B cell (primary cell): ENCODE data around the gene COL26A1. TPM values are rescaled to one million over a fixed set of nuclear protein-coding genes. Genes with fewer than 3 reads are reported as not detected.

Experiments used
- ATAC-seq: fragments of 200-7000 bp; cut with Tn5 transposase; one replicate; pipeline ENCODE4 v1.10.0; 2021; ENCODE audit warnings: low read depth, mild to moderate bottlenecking, moderate number of reproducible peaks, moderate library complexity
- CTCF ChIA-PET: fragments of 350-600 bp; sonication (Branson Sonifier 250); formaldehyde crosslinking; loops from one replicate; lab custom pipeline; 2021; ENCODE audit warnings: antibody characterized with exemption, inconsistent platforms; lab: Charles Lee
- POLR2A ChIA-PET: fragments of 350-600 bp; sonication (Branson Sonifier 250); formaldehyde crosslinking; loops from one replicate; lab custom pipeline; 2021; ENCODE audit warnings: antibody characterized with exemption; lab: Charles Lee
- DNase-seq: peaks from one replicate; pipeline ENCODE4 v3.0.0; 2013
- H2AFZ ChIP-seq: 2 replicates; pipeline ENCODE4 v1.6.1; 2012; ENCODE audit warnings: mild to moderate bottlenecking, low read depth, low read length; ENCODE audit not compliant: insufficient read depth, poor library complexity, severe bottlenecking
- H3K27ac ChIP-seq, 2 donors: 1 replicate in 1 of 2; 2 replicates in 1 of 2; pipeline ENCODE4 v1.5.1; 2012 to 2013; ENCODE audit warnings: low read length in 2 of 2, mild to moderate bottlenecking in 2 of 2, moderate library complexity in 1 of 2
- H3K27me3 ChIP-seq, 4 experiments: fragments of 200-600 bp in 1 of 4; sonication (generic) in 1 of 4; replicated peaks in 1 of 4; 1 replicate in 2 of 4; 2 replicates in 2 of 4; pipeline versions ENCODE4 v1.6.1 to v1.7.0; 2013 to 2016; ENCODE audit warnings: low read length in 3 of 4, mild to moderate bottlenecking in 2 of 4, mixed read lengths in 1 of 4, moderate library complexity in 1 of 4; ENCODE audit not compliant: insufficient read depth in 4 of 4, control insufficient read depth in 3 of 4; ENCODE audit errors: control extremely low read depth in 1 of 4
- H3K36me3 ChIP-seq, 2 experiments: replicated peaks in 1 of 2; 1 replicate in 1 of 2; 2 replicates in 1 of 2; pipeline versions ENCODE4 v1.6.1 to v1.7.1; 2013; ENCODE audit warnings: low read length in 1 of 2; ENCODE audit not compliant: insufficient read depth in 2 of 2, control insufficient read depth in 1 of 2; ENCODE audit errors: control extremely low read depth in 1 of 2, extremely low read depth in 1 of 2
- H3K4me1 ChIP-seq, 2 donors: fragments of 200-600 bp in 1 of 2; sonication (generic) in 1 of 2; 1 replicate in 1 of 2; 2 replicates in 1 of 2; pipeline versions ENCODE4 v1.5.1 to v1.6.1; 2013 to 2017; ENCODE audit warnings: low read length in 2 of 2; ENCODE audit not compliant: control insufficient read depth in 2 of 2, insufficient read depth in 2 of 2
- H3K4me2 ChIP-seq: replicated peaks from 2 replicates; pipeline ENCODE3; 2012; ENCODE audit warnings: mild to moderate bottlenecking, low read depth, low read length; ENCODE audit not compliant: poor library complexity, severe bottlenecking
- H3K4me3 ChIP-seq, 5 experiments: fragments of 200-600 bp in 1 of 5; sonication (generic) in 1 of 5; 1 replicate in 3 of 5; 2 replicates in 2 of 5; pipeline versions ENCODE4 v1.5.1 to v1.7.0; 2011 to 2016; ENCODE audit warnings: low read length in 4 of 5, mild to moderate bottlenecking in 4 of 5, low read depth in 2 of 5, control low read depth in 1 of 5, moderate library complexity in 1 of 5; ENCODE audit not compliant: insufficient read depth in 1 of 5; ENCODE audit errors: control extremely low read depth in 1 of 5, extremely low read depth in 1 of 5
- H3K79me2 ChIP-seq: fragments of 200-600 bp; sonication (generic); one replicate; pipeline ENCODE4 v1.6.0; 2016; ENCODE audit warnings: low read length; ENCODE audit not compliant: control insufficient read depth, insufficient read depth
- H3K9ac ChIP-seq: fragments of 200-600 bp; sonication (generic); 2 replicates; pipeline ENCODE4 v1.6.1; 2017; ENCODE audit warnings: mild to moderate bottlenecking, low read length, moderate library complexity
- H3K9me3 ChIP-seq, 3 donors: one replicate each; pipeline versions ENCODE4 v1.6.1 to v1.7.1; 2013; ENCODE audit warnings: low read length in 2 of 3; ENCODE audit not compliant: control insufficient read depth in 2 of 3, insufficient read depth in 1 of 3; ENCODE audit errors: control extremely low read depth in 1 of 3
- H4K20me1 ChIP-seq: 2 replicates; pipeline ENCODE4 v1.6.0; 2012; ENCODE audit warnings: mild to moderate bottlenecking, low read length; ENCODE audit not compliant: insufficient read depth, control insufficient read depth, poor library complexity, severe bottlenecking
- H3K27ac Mint-ChIP-seq: one replicate; pipeline ENCODE4 v1.8.0; 2021; ENCODE audit warnings: mixed read lengths
- H3K27me3 Mint-ChIP-seq: one replicate; pipeline ENCODE4 v1.8.0; 2021; ENCODE audit warnings: mixed read lengths
- H3K4me1 Mint-ChIP-seq: one replicate; pipeline ENCODE4 v1.8.0; 2021; ENCODE audit warnings: mixed read lengths
- H3K4me3 Mint-ChIP-seq: one replicate; pipeline ENCODE4 v1.8.0; 2021; ENCODE audit warnings: mixed read lengths
- H3K9me3 Mint-ChIP-seq: one replicate; pipeline ENCODE4 v1.8.0; 2022; ENCODE audit warnings: mixed read lengths; ENCODE audit not compliant: insufficient read depth
- CTCF ChIP-seq: fragments of 200-600 bp; IDR thresholded peaks from one replicate; pipeline ENCODE4 v1.8.0; 2022; ENCODE audit warnings: antibody characterized with exemption, mild to moderate bottlenecking
- EZH2 ChIP-seq: IDR thresholded peaks from 2 replicates; pipeline ENCODE4 v1.6.1; 2012; ENCODE audit warnings: borderline replicate concordance, low read depth, mild to moderate bottlenecking, moderate library complexity, low read length; ENCODE audit not compliant: insufficient read depth, poor library complexity, severe bottlenecking
- WGBS: methylation state at CpG from one replicate; pipeline ENCODE4 v1.1.5; 2013; ENCODE audit warnings: missing lambda C conversion rate; ENCODE audit not compliant: insufficient coverage; 5-methylcytosine and 5-hydroxymethylcytosine counted together
- intact Hi-C: fragments of 100-400 bp; cut with micrococcal nuclease; formaldehyde crosslinking; loops from one replicate; pipeline ENCODE4 v1.10.0; 2022
- polyA plus RNA-seq: library from polyadenylated mRNA; depleted of rRNA; stranded (reverse); fragments of >200 nt; gene quantifications from 2 replicates; pipeline ENCODE4 v1.2.3, GENCODE V29; 2012
- total RNA-seq, 2 donors: library from RNA; stranded (reverse); fragments of 120-200 nt in 1 of 2; gene quantifications; 1 replicate in 1 of 2; 2 replicates in 1 of 2; pipeline versions ENCODE4 v1.2.3 to v1.2.4, GENCODE V29; 2013 to 2022

The COL26A1 gene
- total and polyA plus RNA-seq, 2 donors (not counting 1 experiment from before 2014, with no cell fraction given), result not detected

GRCh38 chr7:101605611-101606497 is 243.2 kb downstream of the COL26A1 start:
- no peaks in the 10 kb centered on the region for H4K20me1 ChIP-seq
- no peak overlapping the region for H3K4me3 ChIP-seq
- no peaks in the 10 kb centered on the region for H3K9me3 Mint-ChIP-seq

More at GRCh38 chr7:101605611-101606497, 243.2 kb downstream of the COL26A1 start:
- TF ChIP-seq CTCF (no peak), EZH2 (no peak)
- Histone ChIP-seq H3K79me2 (no peaks in the 10 kb centered on the region), H3K9me3 (no peaks in the 10 kb centered on the region), H3K9ac (no peak overlapping the region), H3K27ac (no peak overlapping the region), H3K4me1 (peaks cover 0 to 5% of the 10 kb centered on the region in 2 donors), H3K27me3 (peaks cover 0 to 4% (median 0%) of the 10 kb centered on the region in 4 experiments), H3K4me2 (no peak overlapping the region), H3K36me3 (no peaks in the 10 kb centered on the region), H2AFZ (no peak overlapping the region)
- no peak overlapping the region for H3K27ac Mint-ChIP-seq
- no peaks in the 10 kb centered on the region for H3K4me1 Mint-ChIP-seq
- POLR2A ChIA-PET, result no interaction called here
- intact Hi-C loops, result no loop called here
- CTCF ChIA-PET, result interaction anchor here (1.2 kb wide), 1 partner anchor 264 kb away, joined by 3 read pairs; no protein-coding TSS in a partner anchor
- ATAC-seq (no peak), DNase-seq (no peak)
- WGBS, result 94% methylated on average over 25 of the region's 26 CpGs
- H3K4me3 Mint-ChIP-seq, result no peak overlapping the region
- H3K27me3 Mint-ChIP-seq, result peaks cover 3% of the 10 kb centered on the region
